ENCODE results near the gene CD19. TPM values are rescaled to one million over a fixed set of nuclear protein-coding genes. Genes with fewer than 3 reads are reported as not detected.
"Not testable (repeated sequence)": the region's sequence is repeated elsewhere in the genome, so short reads cannot be mapped to it uniquely, and the experiment has no call there.

The CD19 gene
- total and polyA plus RNA-seq, 10 of the 15 experiments (the other 5 are each of a cell fraction or from before 2014, with no cell fraction given) = 1.2 to 125 (median 77.2) TPM

- ChIA-PET CTCF (interaction anchor here (0.9 to 1.4 kb wide), 3 partner anchors 10 to 54 kb away, joined by 3 to 5 read pairs (median 4); no protein-coding TSS in a partner anchor), RAD21 (ENCODE audit: unreplicated experiment) (interaction anchor here (1.2 kb wide), 1 partner anchor 42 kb away, joined by 3 read pairs; no protein-coding TSS in a partner anchor), SMC1A (ENCODE audit: uncharacterized antibody, unreplicated experiment) (interaction anchor here (1.2 to 1.9 kb wide), 3 partner anchors 10 to 54 kb away, joined by 3 to 5 read pairs (median 4); no protein-coding TSS in a partner anchor)
- H3K9me3 ChIP-seq (replicated peaks; ENCODE audit: control insufficient read depth, insufficient read depth, low read length); H3K27me3 ChIP-seq (replicated peaks in 1 of 2; ENCODE audit: control insufficient read depth in 2 of 2, insufficient read depth in 2 of 2, low read length in 1 of 2); in situ Hi-C loops (cut with MboI); H3K4me1 ChIP-seq (ENCODE audit: control insufficient read depth, insufficient read depth, low read length); H3K9ac ChIP-seq (ENCODE audit: control insufficient read depth, insufficient read depth, low read length); FAIRE-seq; intact Hi-C loops (cut with micrococcal nuclease; ENCODE audit: unreplicated experiment); H4K20me1 ChIP-seq (ENCODE audit: control insufficient read depth, insufficient read depth); BruUV-seq (replicated peaks); POLR2A ChIA-PET; ATAC-seq; H2AFZ ChIP-seq (ENCODE audit: control insufficient read depth, low read depth, low read length); H3K27ac ChIP-seq (ENCODE audit: control insufficient read depth, insufficient read depth); H3K79me2 ChIP-seq (ENCODE audit: control insufficient read depth, insufficient read depth, low read length); DNase-seq (ENCODE audit: low read depth, low spot score); H3K36me3 ChIP-seq (ENCODE audit: control insufficient read depth in 2 of 2, insufficient read depth in 2 of 2, low read length in 1 of 2); H3K4me3 ChIP-seq; H3K4me2 ChIP-seq (ENCODE audit: control insufficient read depth, insufficient read depth): not testable (repeated sequence)
- 91% methylated on average over 5 of the region's 5 CpGs for WGBS (ENCODE audit: insufficient coverage, insufficient replicate concordance, low lambda C conversion rate, missing lambda C conversion rate)
These were observed 41.4 kb upstream of the CD19 start for GRCh38 chr16:28890355-28890754.

GRCh38 chr16:28891964-28892890, 39.5 kb upstream of the CD19 start:
- Histone ChIP-seq H3K9me3 (replicated peaks; ENCODE audit: control insufficient read depth, insufficient read depth, low read length) (no peaks in the 10 kb centered on the region), H3K36me3 (ENCODE audit: control insufficient read depth in 2 of 2, insufficient read depth in 2 of 2, low read length in 1 of 2) (no peaks in the 10 kb centered on the region), H3K4me3 (no peak overlapping the region), H3K4me1 (ENCODE audit: control insufficient read depth, insufficient read depth, low read length) (no peaks in the 10 kb centered on the region; the same call in 1 of the 2 replicates), H3K27me3 (replicated peaks in 1 of 2; ENCODE audit: control insufficient read depth in 2 of 2, insufficient read depth in 2 of 2, low read length in 1 of 2) (no peaks in the 10 kb centered on the region), H4K20me1 (ENCODE audit: control insufficient read depth, insufficient read depth) (no peaks in the 10 kb centered on the region), H3K9ac (ENCODE audit: control insufficient read depth, insufficient read depth, low read length) (no peak overlapping the region), H2AFZ (ENCODE audit: control insufficient read depth, low read depth, low read length) (no peak overlapping the region), H3K79me2 (ENCODE audit: control insufficient read depth, insufficient read depth, low read length) (no peaks in the 10 kb centered on the region), H3K4me2 (ENCODE audit: control insufficient read depth, insufficient read depth) (no peak overlapping the region), H3K27ac (ENCODE audit: control insufficient read depth, insufficient read depth) (no peak overlapping the region)
- ChIA-PET SMC1A (ENCODE audit: uncharacterized antibody, unreplicated experiment) (interaction anchor here (1.2 to 1.9 kb wide), 2 partner anchors 13 to 53 kb away, joined by 3 to 5 read pairs; no protein-coding TSS in a partner anchor), POLR2A (no interaction called here), CTCF (interaction anchor here (1.0 kb wide), 1 partner anchor 53 kb away, joined by 4 read pairs; no protein-coding TSS in a partner anchor), RAD21 (ENCODE audit: unreplicated experiment) (no interaction called here)
- no TSS peak for BruUV-seq (replicated peaks)
- WGBS (ENCODE audit: insufficient coverage, insufficient replicate concordance, low lambda C conversion rate, missing lambda C conversion rate) = 71% methylated on average over 14 of the region's 14 CpGs
- in situ Hi-C loops (cut with MboI) (no loop called here), intact Hi-C loops (cut with micrococcal nuclease; ENCODE audit: unreplicated experiment) (no loop called here)
- FAIRE-seq = no peak
- no peak for DNase-seq (ENCODE audit: low read depth, low spot score)
- no peak for ATAC-seq
- TF ChIP-seq NFYA (IDR thresholded peaks at IDR 0.05; ENCODE audit: borderline replicate concordance, low read depth, low read length) (no peak), FOXK2 (IDR thresholded peaks at IDR 0.05) (no peak), NR2F1 (conservative IDR thresholded peaks at IDR 0.05) (no peak), NFYB (IDR thresholded peaks at IDR 0.05; ENCODE audit: insufficient read depth, low read depth, low read length) (no peak), JUND (IDR thresholded peaks at IDR 0.05; ENCODE audit: low read depth, low read length) (no peak), YY1 (IDR thresholded peaks at IDR 0.05; ENCODE audit: low read depth, low read length) (no peak), ZBED1 (IDR thresholded peaks at IDR 0.05; ENCODE audit: borderline replicate concordance) (no peak), RAD51 (IDR thresholded peaks at IDR 0.05) (no peak), ZBTB40 (IDR thresholded peaks at IDR 0.05; ENCODE audit: borderline replicate concordance) (no peak)
- TF ChIP-seq, protein P1, sequence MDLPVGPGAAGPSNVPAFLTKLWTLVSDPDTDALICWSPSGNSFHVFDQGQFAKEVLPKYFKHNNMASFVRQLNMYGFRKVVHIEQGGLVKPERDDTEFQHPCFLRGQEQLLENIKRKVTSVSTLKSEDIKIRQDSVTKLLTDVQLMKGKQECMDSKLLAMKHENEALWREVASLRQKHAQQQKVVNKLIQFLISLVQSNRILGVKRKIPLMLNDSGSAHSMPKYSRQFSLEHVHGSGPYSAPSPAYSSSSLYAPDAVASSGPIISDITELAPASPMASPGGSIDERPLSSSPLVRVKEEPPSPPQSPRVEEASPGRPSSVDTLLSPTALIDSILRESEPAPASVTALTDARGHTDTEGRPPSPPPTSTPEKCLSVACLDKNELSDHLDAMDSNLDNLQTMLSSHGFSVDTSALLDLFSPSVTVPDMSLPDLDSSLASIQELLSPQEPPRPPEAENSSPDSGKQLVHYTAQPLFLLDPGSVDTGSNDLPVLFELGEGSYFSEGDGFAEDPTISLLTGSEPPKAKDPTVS (IDR thresholded peaks at IDR 0.05; ENCODE audit: low read depth, low read length) = no peak

All from GM12878 (cell line).